HG03097 (cell line): Measurements from ENCODE around the gene NIPAL4.
A peak's percentile ranks its signal among the peaks of the same experiment; 100 is the strongest.

ENCODE experiments used
- ATAC-seq: cut with Tn5 transposase; IDR thresholded peaks from one replicate; pipeline ENCODE4 v1.9.1; 2021; ENCODE audit not compliant: unreplicated experiment, low FRiP score

Gene NIPAL4

GRCh38 chr5:157460921-157461792 is 1.1 kb downstream of the NIPAL4 start:
- ATAC-seq, result no peak

GRCh38 chr5:157463081-157463480 is 3.1 kb downstream of the NIPAL4 start:
- ATAC-seq, result no peak

GRCh38 chr5:157463621-157464518 is 3.9 kb downstream of the NIPAL4 start:
- no peak for ATAC-seq

- ATAC-seq, result peak; percentile 70
These were observed 4.6 kb downstream of the NIPAL4 start for GRCh38 chr5:157464519-157465171.

- ATAC-seq, result no peak
These were observed 8.4 kb downstream of the NIPAL4 start for GRCh38 chr5:157468293-157468965.

- no peak for ATAC-seq
These were observed 9.1 kb downstream of the NIPAL4 start for GRCh38 chr5:157469073-157469472.

- no peak for ATAC-seq
These were observed 9.7 kb downstream of the NIPAL4 start for GRCh38 chr5:157469687-157470086.

- ATAC-seq, result no peak
These were observed 10.6 kb downstream of the NIPAL4 start for GRCh38 chr5:157470631-157471030.

- no peak for ATAC-seq
These were observed 11.7 kb downstream of the NIPAL4 start for GRCh38 chr5:157471709-157472108.

GRCh38 chr5:157473383-157474320 is 13.6 kb downstream of the NIPAL4 start:
- ATAC-seq, result no peak

- ATAC-seq, result no peak
These were observed 15.4 kb downstream of the NIPAL4 start for GRCh38 chr5:157475432-157475831.

- ATAC-seq, result no peak
These were observed 16.8 kb downstream of the NIPAL4 start for GRCh38 chr5:157476702-157477408.

GRCh38 chr5:157477814-157478494 is 17.9 kb downstream of the NIPAL4 start:
- no peak for ATAC-seq

- ATAC-seq, result no peak
These were observed 18.7 kb downstream of the NIPAL4 start for GRCh38 chr5:157478726-157479125.

GRCh38 chr5:157479166-157479565 is 19.2 kb downstream of the NIPAL4 start:
- ATAC-seq, result no peak

- ATAC-seq, result no peak
These were observed 19.8 kb downstream of the NIPAL4 start for GRCh38 chr5:157479612-157480510.

- no peak for ATAC-seq
These were observed 21.3 kb downstream of the NIPAL4 start for GRCh38 chr5:157481265-157481664.
